ENCODE measurements around the gene ADAM12.

DNA sequence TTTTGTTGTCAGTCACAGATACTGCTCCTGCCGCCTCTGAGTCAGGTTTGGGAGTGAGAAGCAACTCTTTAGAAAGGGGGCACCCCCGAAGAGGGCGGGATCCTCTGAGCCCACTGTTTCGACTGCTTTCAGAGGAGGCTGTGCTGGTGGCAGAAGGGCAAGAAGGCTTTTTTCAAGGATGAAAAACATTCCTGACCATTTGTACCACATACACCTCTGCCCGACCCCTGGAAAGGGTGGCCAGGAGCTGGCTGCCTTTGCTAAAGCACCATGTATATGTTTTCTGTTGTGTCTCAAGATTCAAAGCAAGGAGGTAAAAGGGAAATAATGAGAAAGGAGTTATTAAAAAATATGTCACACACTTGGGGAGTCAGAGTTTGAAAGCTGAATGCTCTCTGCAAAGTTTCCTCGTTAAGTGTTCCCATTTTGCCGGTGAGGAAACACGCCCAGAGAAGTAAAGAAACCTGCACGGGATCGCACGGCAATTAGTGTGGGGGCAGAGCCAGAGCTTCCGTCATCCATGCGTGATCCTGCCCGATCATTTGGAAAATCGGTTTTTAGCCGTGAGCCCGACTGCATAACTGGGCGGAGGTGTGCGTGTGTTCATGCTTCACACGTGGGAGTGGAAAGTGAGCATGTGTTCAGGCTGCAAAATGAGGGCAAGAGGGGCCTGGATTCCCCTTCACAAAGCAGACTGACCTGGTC is 163.2 kb downstream of the ADAM12 start:
- TF ChIP-seq, protein P1, sequence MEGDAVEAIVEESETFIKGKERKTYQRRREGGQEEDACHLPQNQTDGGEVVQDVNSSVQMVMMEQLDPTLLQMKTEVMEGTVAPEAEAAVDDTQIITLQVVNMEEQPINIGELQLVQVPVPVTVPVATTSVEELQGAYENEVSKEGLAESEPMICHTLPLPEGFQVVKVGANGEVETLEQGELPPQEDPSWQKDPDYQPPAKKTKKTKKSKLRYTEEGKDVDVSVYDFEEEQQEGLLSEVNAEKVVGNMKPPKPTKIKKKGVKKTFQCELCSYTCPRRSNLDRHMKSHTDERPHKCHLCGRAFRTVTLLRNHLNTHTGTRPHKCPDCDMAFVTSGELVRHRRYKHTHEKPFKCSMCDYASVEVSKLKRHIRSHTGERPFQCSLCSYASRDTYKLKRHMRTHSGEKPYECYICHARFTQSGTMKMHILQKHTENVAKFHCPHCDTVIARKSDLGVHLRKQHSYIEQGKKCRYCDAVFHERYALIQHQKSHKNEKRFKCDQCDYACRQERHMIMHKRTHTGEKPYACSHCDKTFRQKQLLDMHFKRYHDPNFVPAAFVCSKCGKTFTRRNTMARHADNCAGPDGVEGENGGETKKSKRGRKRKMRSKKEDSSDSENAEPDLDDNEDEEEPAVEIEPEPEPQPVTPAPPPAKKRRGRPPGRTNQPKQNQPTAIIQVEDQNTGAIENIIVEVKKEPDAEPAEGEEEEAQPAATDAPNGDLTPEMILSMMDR (conservative IDR thresholded peaks at IDR 0.05 in 1 of 2, IDR thresholded peaks at IDR 0.05 in 1 of 2; ENCODE audit: low read depth in 1 of 2, low read length in 2 of 2) = no peak
- no peak for TF ChIP-seq EZH2 (IDR thresholded peaks at IDR 0.05; ENCODE audit: low read length, missing control alignments)

Data from fibroblast of lung (primary cell).